OCI-LY1 (cell line): Measurements from ENCODE around the gene DIP2C.

Experiments
- H2AFZ ChIP-seq: fragments of 200-600 bp; sonication (generic), shearing (Covaris generic); 2 replicates; pipeline ENCODE4 v1.6.0; 2014; ENCODE audit warnings: antibody characterized with exemption, mild to moderate bottlenecking, low read length
- H3F3A ChIP-seq: fragments of 200-600 bp; sonication (generic), shearing (Covaris generic); 2 replicates; pipeline ENCODE4 v1.6.0; 2014; ENCODE audit warnings: mild to moderate bottlenecking, antibody characterized with exemption, low read length, moderate library complexity; ENCODE audit not compliant: insufficient read depth
- H3K27ac ChIP-seq: fragments of 200-600 bp; sonication (generic); 2 replicates; pipeline ENCODE4 v1.5.1; 2014; ENCODE audit warnings: low read length, mixed run types, mild to moderate bottlenecking, low read depth; ENCODE audit not compliant: poor library complexity, severe bottlenecking
- H3K27me3 ChIP-seq: fragments of 200-600 bp; sonication (generic); 2 replicates; pipeline ENCODE4 v1.6.0; 2014; ENCODE audit warnings: antibody characterized with exemption, mild to moderate bottlenecking, low read length, moderate library complexity; ENCODE audit not compliant: insufficient read depth
- H3K36me3 ChIP-seq: fragments of 200-600 bp; sonication (generic); 2 replicates; pipeline ENCODE4 v1.6.1; 2014; ENCODE audit warnings: mild to moderate bottlenecking, antibody characterized with exemption, low read length, moderate library complexity, mixed read lengths; ENCODE audit not compliant: insufficient read depth
- H3K4me1 ChIP-seq: fragments of 200-600 bp; sonication (generic); 2 replicates; pipeline ENCODE4 v1.5.1; 2014; ENCODE audit warnings: mild to moderate bottlenecking, low read length, moderate library complexity; ENCODE audit not compliant: insufficient read depth, severe bottlenecking
- H3K4me2 ChIP-seq: fragments of 200-600 bp; sonication (generic), shearing (Covaris generic); 2 replicates; pipeline ENCODE4 v1.6.1; 2014; ENCODE audit warnings: low read length
- H3K4me3 ChIP-seq: fragments of 200-600 bp; sonication (generic); 2 replicates; pipeline ENCODE4 v1.5.1; 2014; ENCODE audit warnings: low read length, low read depth, mild to moderate bottlenecking, mixed read lengths; ENCODE audit not compliant: poor library complexity, severe bottlenecking
- H3K79me2 ChIP-seq: fragments of 200-600 bp; shearing (Covaris generic); 2 replicates; pipeline ENCODE4 v1.6.1; 2016; ENCODE audit warnings: mixed run types, low read length, mixed read lengths; ENCODE audit not compliant: insufficient read depth
- H3K9ac ChIP-seq: fragments of 200-600 bp; sonication (generic), shearing (Covaris generic); 2 replicates; pipeline ENCODE4 v1.6.1; 2014; ENCODE audit warnings: mild to moderate bottlenecking, low read length, mixed read lengths
- H3K9me2 ChIP-seq: fragments of 200-600 bp; sonication (generic), shearing (Covaris generic); 2 replicates; pipeline ENCODE4 v1.6.1; 2014; ENCODE audit warnings: low read depth, mild to moderate bottlenecking, low read length, mixed read lengths
- H3K9me3 ChIP-seq: fragments of 200-600 bp; shearing (Covaris generic); 2 replicates; pipeline ENCODE4 v1.6.1; 2014; ENCODE audit warnings: low read length, mixed read lengths
- H4K20me1 ChIP-seq: fragments of 200-600 bp; sonication (generic), shearing (Covaris generic); 2 replicates; pipeline ENCODE4 v1.6.0; 2016; ENCODE audit warnings: mild to moderate bottlenecking, low read length; ENCODE audit not compliant: insufficient read depth
- CTCF ChIP-seq: fragments of 200-600 bp; sonication (generic), shearing (Covaris generic); IDR thresholded peaks from 2 replicates; pipeline ENCODE4 v1.5.1; 2017; ENCODE audit warnings: mild to moderate bottlenecking, antibody characterized with exemption, low read length, moderate library complexity, mixed read lengths
- EZH2 ChIP-seq: fragments of 200-600 bp; sonication (generic), shearing (Covaris generic); IDR thresholded peaks from 2 replicates; pipeline ENCODE4 v1.8.0; 2017; ENCODE audit warnings: borderline replicate concordance, mixed run types, mild to moderate bottlenecking, antibody characterized with exemption, low read length, moderate library complexity, mixed read lengths

The DIP2C gene

GRCh38 chr10:232878-233277 is 456.6 kb downstream of the DIP2C start:
- Histone ChIP-seq H3K4me1 (peaks cover 19% of the 10 kb centered on the region), H3F3A (no peaks in the 10 kb centered on the region), H4K20me1 (no peaks in the 10 kb centered on the region), H3K9me2 (no peaks in the 10 kb centered on the region), H2AFZ (no peak overlapping the region), H3K36me3 (no peaks in the 10 kb centered on the region), H3K27me3 (no peaks in the 10 kb centered on the region), H3K27ac (no peak overlapping the region), H3K9ac (no peak overlapping the region), H3K4me2 (no peak overlapping the region), H3K9me3 (no peaks in the 10 kb centered on the region), H3K4me3 (no peak overlapping the region), H3K79me2 (no peaks in the 10 kb centered on the region)
- no peak for TF ChIP-seq CTCF
- no peak for TF ChIP-seq EZH2

- H3K27me3 ChIP-seq, result no peaks in the 10 kb centered on the region
- no peak overlapping the region for H3K27ac ChIP-seq
- no peak overlapping the region for H3K4me2 ChIP-seq
- H3K4me1 ChIP-seq, result peaks cover 11% of the 10 kb centered on the region
- TF ChIP-seq EZH2 (no peak), CTCF (no peak)
- H3K4me3 ChIP-seq, result no peak overlapping the region
- no peaks in the 10 kb centered on the region for H3K79me2 ChIP-seq
- H2AFZ ChIP-seq, result no peak overlapping the region
- no peaks in the 10 kb centered on the region for H3K9me2 ChIP-seq
- no peaks in the 10 kb centered on the region for H3K9me3 ChIP-seq
- H3K9ac ChIP-seq, result no peak overlapping the region
- no peaks in the 10 kb centered on the region for H3K36me3 ChIP-seq
- no peaks in the 10 kb centered on the region for H3F3A ChIP-seq
- no peaks in the 10 kb centered on the region for H4K20me1 ChIP-seq
Observed at GRCh38 chr10:232061-232460, 457.4 kb downstream of the DIP2C start.

GRCh38 chr10:230758-231157 is 458.7 kb downstream of the DIP2C start:
- no peaks in the 10 kb centered on the region for H3K9me2 ChIP-seq
- no peaks in the 10 kb centered on the region for H4K20me1 ChIP-seq
- H3K27ac ChIP-seq, result no peak overlapping the region
- no peak overlapping the region for H2AFZ ChIP-seq
- no peak overlapping the region for H3K4me3 ChIP-seq
- no peak for TF ChIP-seq EZH2
- peak; percentile 72 for TF ChIP-seq CTCF
- H3K4me2 ChIP-seq, result no peak overlapping the region
- H3F3A ChIP-seq, result no peaks in the 10 kb centered on the region
- H3K79me2 ChIP-seq, result no peaks in the 10 kb centered on the region
- H3K36me3 ChIP-seq, result no peaks in the 10 kb centered on the region
- peaks cover 11% of the 10 kb centered on the region for H3K4me1 ChIP-seq
- H3K9me3 ChIP-seq, result no peaks in the 10 kb centered on the region
- H3K27me3 ChIP-seq, result no peaks in the 10 kb centered on the region
- H3K9ac ChIP-seq, result no peak overlapping the region
